T-helper 2 cell treated with Interferon-gamma antibody and Interleukin-4, amounts not matched to agents 100 ng/mL and 5 ng/mL, for 36 hours (primary cell): Measurements from ENCODE around the gene ZBTB20. TPM values are rescaled to one million over a fixed set of nuclear protein-coding genes. Genes with fewer than 3 reads are reported as not detected.
"Not testable (repeated sequence)": the region's sequence is repeated elsewhere in the genome, so short reads cannot be mapped to it uniquely, and the experiment has no call there.

Experiments used
- intact Hi-C: fragments of 100-400 bp; cut with micrococcal nuclease; formaldehyde crosslinking; loops from one replicate; pipeline ENCODE4 v1.15.1; 2023
- total RNA-seq: library from RNA; stranded (reverse); gene quantifications from 2 replicates; pipeline ENCODE4 v1.2.3, GENCODE V29; 2022

ZBTB20 gene
- total RNA-seq, 1 donor from 2014 or later, result 8.0 TPM

GRCh38 chr3:115148142-115148790 is 1.2 kb upstream of the ZBTB20 start:
- intact Hi-C loops, result loop anchor here (1.0 to 10.0 kb wide), 2 partner anchors 48 to 763 kb away; no protein-coding TSS in a partner anchor

DNA sequence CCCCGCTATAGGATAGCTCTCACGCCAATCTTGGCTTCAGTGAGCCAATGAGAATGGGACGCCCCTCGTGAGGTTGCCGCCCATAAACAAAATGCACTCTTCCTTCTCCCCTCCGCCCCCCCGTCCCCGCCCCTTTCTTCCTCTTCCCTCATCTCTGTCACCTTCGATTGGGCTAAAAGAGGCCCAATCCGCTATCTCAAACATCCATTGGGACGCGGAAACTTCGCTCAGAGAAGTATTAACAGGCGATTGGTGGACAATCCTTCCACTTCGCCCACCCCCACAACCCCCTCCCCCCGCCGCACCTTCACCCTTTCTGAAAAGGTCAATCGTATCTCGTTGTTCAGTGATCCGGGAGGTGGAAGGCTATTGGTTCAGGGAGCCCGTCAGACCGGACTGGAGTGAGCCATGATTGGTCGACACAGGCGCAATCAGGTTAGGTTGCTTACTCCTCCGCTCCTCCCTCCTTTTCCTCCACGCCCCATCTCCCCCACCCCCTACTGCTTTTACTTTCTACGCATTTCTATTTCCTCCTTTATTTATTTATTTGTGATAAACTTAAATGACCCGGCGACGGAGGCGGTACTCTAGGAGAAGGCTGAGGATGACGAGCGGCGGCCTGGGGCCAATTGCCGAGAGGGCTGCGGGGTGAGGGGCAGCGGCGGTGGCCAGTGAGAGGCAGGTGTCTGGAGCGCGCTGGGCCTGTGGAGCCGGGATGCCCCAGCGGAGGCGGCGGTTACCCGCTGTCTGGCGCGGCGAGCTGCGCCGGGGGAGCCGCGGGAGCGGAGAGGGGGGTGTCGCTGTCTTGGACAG is 447 bp upstream of the ZBTB20 start:
- intact Hi-C loops, result loop anchor here (1.0 to 10.0 kb wide), 8 partner anchors 18 to 1451 kb away; partner anchors contain the start of genes CCDC191, QTRT2 and USF3

DNA sequence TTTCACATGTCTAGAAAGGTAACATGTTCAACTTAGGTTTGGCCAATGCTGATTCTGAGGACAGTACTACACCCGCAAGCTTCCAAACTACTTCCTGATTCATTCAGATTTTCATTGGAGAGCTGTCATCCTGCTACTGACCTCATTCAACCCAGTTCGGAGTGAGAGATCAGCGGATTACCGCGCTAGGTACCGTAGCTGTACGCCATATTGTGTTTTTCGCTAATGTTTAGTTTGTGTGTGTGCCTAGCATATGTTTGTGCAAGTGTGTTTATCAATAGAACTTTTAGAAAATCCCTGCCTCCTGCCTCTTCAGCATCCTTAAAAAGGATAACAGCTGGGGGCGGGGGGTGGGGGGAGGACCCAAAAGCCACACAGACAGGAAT is 1.1 kb downstream of the ZBTB20 start:
- intact Hi-C loops, result loop anchor here (10.0 kb wide), 1 partner anchor 761 kb away; no protein-coding TSS in a partner anchor

- intact Hi-C loops, result loop anchor here (10.0 kb wide), 1 partner anchor 756 kb away; no protein-coding TSS in a partner anchor
Measured at GRCh38 chr3:115141033-115141757, 5.9 kb downstream of the ZBTB20 start.

GRCh38 chr3:115139072-115139471 is 8.0 kb downstream of the ZBTB20 start:
- intact Hi-C loops, result no loop called here

- intact Hi-C loops, result no loop called here
Measured at GRCh38 chr3:115134648-115135347, 12.3 kb downstream of the ZBTB20 start.

DNA sequence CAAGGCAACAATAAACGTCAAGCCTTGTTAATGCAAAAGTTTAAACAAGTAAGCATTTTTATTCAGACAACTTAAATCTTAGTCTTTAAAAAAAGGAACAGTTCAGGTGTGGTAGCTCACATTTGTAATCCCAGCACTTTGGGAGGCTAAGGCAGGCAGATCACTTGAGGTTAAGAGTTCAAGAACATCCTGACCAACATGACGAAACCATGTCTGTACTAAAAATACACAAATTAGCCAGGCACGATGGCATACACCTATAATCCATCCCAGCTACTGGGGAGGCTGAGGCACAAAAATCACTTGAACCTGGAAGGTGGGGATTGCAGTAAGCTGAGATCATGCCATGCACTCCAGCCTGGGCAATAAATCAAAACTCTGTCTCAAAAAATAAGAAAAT is 19.9 kb downstream of the ZBTB20 start:
- intact Hi-C loops, result no loop called here

- intact Hi-C loops, result no loop called here
Measured at GRCh38 chr3:115120597-115120996, 26.5 kb downstream of the ZBTB20 start.

- intact Hi-C loops, result no loop called here
Measured at GRCh38 chr3:115113367-115113766, 33.7 kb downstream of the ZBTB20 start.

GRCh38 chr3:115111632-115112031 is 35.5 kb downstream of the ZBTB20 start:
- intact Hi-C loops, result no loop called here

DNA sequence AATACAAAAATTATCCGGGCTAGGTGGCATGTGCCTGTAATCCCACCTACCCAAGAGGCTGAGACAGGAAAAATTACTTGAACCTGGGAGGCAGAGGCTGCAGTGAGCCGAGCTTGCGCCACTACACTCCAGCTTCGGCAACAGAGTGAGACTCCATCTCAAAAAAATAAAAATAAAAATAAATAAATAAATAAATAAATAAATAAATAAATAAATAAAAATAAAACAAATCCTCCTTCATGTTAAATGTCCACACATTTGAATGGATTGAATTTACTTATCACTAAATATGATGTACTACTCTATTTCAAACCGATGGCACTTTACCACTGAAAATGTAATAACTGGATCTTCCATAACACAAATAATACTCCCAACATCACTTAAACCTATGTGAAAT is 36.3 kb downstream of the ZBTB20 start:
- intact Hi-C loops, result no loop called here

DNA sequence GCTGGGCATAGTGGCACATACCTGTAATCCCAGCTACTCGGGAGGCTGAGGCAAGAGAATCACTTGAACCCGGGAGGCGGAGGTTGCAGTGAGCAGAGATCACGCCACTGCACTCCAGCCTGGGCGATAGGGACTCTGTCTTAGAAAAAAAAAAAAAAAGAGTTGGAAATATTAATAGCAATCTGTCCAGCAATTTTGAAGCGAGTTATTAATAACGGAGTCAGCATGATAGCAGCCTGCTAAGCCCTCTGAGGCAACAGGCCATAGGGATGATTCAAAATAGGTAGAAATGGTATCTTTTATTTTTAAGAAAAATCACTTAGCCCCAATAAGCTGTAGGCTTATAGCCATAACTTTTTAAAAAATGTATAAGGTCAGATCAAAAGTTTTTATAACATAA is 37.0 kb downstream of the ZBTB20 start:
- intact Hi-C loops, result not testable (repeated sequence)

- intact Hi-C loops, result no loop called here
Measured at GRCh38 chr3:115108614-115109013, 38.5 kb downstream of the ZBTB20 start.

DNA sequence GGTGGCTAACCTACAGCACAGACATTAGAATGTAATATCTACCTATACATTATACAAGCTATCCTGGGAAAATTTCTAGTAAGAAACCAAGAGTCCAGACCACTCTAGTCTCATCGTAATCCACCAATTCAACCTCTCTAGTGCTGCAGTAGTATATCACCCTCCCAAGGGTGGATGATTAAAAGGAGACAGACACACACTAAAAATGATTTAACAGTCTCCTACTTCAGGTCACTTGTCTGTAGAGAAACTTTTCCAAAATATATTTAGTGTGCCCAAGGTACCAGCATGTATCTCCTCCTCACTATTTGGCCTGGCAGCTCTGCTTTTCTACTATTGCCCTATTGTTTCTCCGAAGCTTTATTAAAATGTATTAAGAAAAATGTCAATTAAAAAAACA is 45.0 kb downstream of the ZBTB20 start:
- intact Hi-C loops, result no loop called here

- intact Hi-C loops, result loop anchor here (1.0 kb wide), 1 partner anchor 47 kb away; no protein-coding TSS in a partner anchor
Measured at GRCh38 chr3:115100806-115101205, 46.3 kb downstream of the ZBTB20 start.

GRCh38 chr3:115099986-115100571 is 47.0 kb downstream of the ZBTB20 start:
- intact Hi-C loops, result loop anchor here (1.0 kb wide), 1 partner anchor 48 kb away; no protein-coding TSS in a partner anchor

DNA sequence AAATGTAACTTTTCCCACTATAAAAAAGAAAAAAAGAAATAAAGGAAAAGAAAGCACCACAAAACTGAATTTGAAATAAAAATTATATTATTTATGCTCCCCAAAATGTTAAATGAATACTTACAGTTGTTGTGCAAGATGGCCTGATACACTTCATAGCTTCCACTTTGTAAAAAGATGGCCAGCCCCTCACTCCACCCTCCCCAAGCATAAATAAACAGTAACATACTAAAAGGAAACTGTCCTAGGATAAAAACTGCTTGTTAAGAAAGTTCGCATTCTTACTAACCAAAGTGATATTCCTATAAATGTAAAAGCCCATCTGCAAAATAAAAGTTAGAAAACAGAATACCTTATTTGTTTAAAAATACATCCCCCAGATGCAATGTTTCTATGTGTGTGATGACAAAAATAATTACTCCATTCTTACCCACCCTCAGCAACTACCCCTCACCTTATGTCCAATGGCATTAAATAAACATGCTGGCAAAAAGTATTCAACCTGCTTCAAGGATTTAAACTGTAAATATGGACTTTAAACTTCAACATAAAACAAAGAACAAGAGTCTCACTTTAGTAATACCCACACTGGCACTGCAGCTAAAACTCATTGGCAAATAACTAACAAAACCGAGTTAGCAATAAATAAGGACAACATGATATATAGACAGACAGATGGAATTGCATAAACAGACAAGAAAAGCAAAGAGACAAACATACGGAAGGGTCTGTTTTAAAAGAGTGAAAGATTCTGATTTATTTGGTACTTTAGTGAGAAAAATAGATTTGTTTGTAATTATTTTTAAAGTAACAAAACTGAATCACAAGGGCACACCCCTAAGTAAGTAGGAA is 47.7 kb downstream of the ZBTB20 start:
- intact Hi-C loops, result no loop called here

DNA sequence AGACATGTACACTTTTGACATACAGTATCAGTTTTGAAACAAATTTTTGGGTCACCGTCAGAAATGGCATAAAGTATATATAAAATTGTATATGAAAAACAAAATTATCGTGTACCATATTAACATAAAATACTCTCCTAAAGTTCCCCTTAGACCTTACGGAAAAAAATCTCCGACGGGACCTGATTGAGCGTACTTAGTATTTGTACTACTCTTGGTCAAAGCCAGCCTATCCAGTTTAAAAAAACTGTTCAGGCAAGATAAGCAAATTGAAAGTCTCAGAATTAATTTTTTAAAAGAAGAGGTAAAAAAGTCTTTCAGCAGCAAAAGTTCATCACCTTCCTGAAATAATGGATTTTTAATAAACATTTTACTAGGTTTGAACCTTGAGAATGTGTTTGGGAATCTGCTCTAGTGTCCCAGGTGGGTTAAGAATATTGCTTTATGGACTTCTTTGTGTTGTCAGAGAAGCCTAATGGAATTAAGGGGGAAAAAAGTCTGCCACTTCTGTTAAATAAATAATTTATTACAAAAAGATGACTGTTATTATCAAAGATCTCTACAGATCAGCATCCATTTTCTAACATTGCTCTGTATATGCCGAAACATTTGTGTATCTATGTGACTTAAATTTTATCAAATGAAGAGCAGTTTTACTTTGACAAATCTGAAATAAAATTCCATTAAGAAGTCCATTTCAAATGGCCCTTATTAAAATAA is 48.6 kb downstream of the ZBTB20 start:
- intact Hi-C loops, result no loop called here

GRCh38 chr3:115095236-115095635 is 51.9 kb downstream of the ZBTB20 start:
- intact Hi-C loops, result no loop called here
